Loucy (cell line): ENCODE results near the gene NBEA.

Experiments
- EZH2phosphoT487 ChIP-seq: fragments of 200-600 bp; IDR thresholded peaks from 2 replicates; pipeline ENCODE4 v1.6.1; 2018; ENCODE audit warnings: antibody characterized with exemption, mild to moderate bottlenecking, moderate library complexity, borderline replicate concordance
- TF ChIP-seq, protein P1 (sequence below): fragments of 200-600 bp; sonication (generic); conservative IDR thresholded peaks from 2 replicates; pipeline ENCODE4 v1.5.1; 2014; ENCODE audit warnings: mild to moderate bottlenecking, antibody characterized with exemption, low read length

DNA sequence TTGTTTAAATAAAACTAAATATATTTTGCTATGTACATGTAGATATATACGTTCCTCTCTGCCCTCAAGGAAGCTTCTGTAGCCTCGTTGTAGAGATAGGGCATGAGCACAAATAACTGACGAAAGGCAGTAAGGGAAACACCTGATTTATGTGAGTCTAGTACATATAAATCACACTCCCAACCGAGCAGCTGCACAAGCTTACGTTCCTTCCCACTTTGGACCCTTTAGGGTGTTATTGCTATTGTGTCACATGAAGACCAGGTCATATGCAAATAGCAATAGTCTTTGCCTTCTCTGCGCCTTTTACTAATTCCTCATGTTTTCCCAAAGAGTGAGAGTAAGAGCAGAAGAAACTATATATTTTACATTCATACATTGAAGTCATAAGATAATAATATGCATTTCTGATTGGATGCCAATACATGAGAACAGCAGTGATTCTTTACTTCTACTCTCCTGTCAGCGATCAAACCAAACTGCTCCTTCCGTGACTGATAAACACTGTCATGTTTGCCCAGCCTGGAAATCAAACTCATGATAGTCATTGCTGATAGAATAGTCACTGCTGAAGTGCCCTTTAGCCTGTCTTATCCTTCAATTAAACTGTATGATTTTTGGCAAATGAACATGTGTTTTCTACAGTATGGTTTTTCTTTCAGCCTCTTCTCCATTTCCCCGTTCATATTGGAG is 661.7 kb downstream of the NBEA start:
- TF ChIP-seq, protein P1, sequence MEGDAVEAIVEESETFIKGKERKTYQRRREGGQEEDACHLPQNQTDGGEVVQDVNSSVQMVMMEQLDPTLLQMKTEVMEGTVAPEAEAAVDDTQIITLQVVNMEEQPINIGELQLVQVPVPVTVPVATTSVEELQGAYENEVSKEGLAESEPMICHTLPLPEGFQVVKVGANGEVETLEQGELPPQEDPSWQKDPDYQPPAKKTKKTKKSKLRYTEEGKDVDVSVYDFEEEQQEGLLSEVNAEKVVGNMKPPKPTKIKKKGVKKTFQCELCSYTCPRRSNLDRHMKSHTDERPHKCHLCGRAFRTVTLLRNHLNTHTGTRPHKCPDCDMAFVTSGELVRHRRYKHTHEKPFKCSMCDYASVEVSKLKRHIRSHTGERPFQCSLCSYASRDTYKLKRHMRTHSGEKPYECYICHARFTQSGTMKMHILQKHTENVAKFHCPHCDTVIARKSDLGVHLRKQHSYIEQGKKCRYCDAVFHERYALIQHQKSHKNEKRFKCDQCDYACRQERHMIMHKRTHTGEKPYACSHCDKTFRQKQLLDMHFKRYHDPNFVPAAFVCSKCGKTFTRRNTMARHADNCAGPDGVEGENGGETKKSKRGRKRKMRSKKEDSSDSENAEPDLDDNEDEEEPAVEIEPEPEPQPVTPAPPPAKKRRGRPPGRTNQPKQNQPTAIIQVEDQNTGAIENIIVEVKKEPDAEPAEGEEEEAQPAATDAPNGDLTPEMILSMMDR = no peak
- TF ChIP-seq EZH2phosphoT487 = no peak
